Left lung (tissue), 10 donors: ENCODE data around the gene OSGIN1. TPM values are rescaled to one million over a fixed set of nuclear protein-coding genes. Genes with fewer than 3 reads are reported as not detected.
A peak's percentile ranks its signal among the peaks of the same experiment; 100 is the strongest.

Source experiments
- ATAC-seq: fragments of 200-7000 bp; cut with Tn5 transposase; one replicate; pipeline ENCODE4 v1.9.1; 2020; ENCODE audit warnings: moderate library complexity
- DNase-seq, 4 donors: peaks; one replicate each; pipeline ENCODE4 v3.0.0-alpha.2; 2013 to 2020
- H3K27ac ChIP-seq, 2 donors: fragments of 200-600 bp; sonication (generic) in 1 of 2; one replicate each; pipeline versions ENCODE4 v1.5.0 to v1.8.0; 2020 to 2021
- H3K27me3 ChIP-seq, 2 donors: fragments of 200-600 bp; sonication (generic) in 1 of 2; one replicate each; pipeline versions ENCODE4 v1.5.0 to v1.8.0; 2020 to 2021
- H3K36me3 ChIP-seq, 2 donors: fragments of 200-600 bp; sonication (generic) in 1 of 2; one replicate each; pipeline versions ENCODE4 v1.5.0 to v1.8.0; 2020 to 2021
- H3K4me1 ChIP-seq, 2 donors: fragments of 200-600 bp; one replicate each; pipeline ENCODE4 v1.8.0; 2021
- H3K4me3 ChIP-seq, 2 donors: fragments of 200-600 bp; sonication (generic) in 1 of 2; one replicate each; pipeline versions ENCODE4 v1.5.0 to v1.8.0; 2020 to 2021; ENCODE audit warnings: mild to moderate bottlenecking in 1 of 2
- H3K9me3 ChIP-seq, 2 donors: fragments of 200-600 bp; sonication (generic) in 1 of 2; one replicate each; pipeline versions ENCODE4 v1.5.0 to v1.8.0; 2020 to 2021
- CTCF ChIP-seq, 2 donors: fragments of 200-600 bp; sonication (generic) in 1 of 2; IDR thresholded peaks; one replicate each; pipeline versions ENCODE4 v1.5.0 to v1.8.0; 2021; ENCODE audit warnings: antibody characterized with exemption in 2 of 2
- intact Hi-C, 2 donors: fragments of 100-400 bp; cut with DNase I; formaldehyde crosslinking; loops; one replicate each; pipeline versions ENCODE4 v1.11.2 to v1.14.2; 2022
- polyA plus RNA-seq, 6 donors: library from polyadenylated mRNA; unstranded; fragments of 120-200 nt; gene quantifications; one replicate each; pipeline ENCODE4 v1.2.1, GENCODE V29; 2013; ENCODE audit not compliant: insufficient read length in 6 of 6
- total RNA-seq, 2 donors: library from RNA; stranded (reverse); fragmentation: NEBNext Ultra II Directional; extraction: Animal tissue kit (Norgen Biotek cat#: 25700); gene quantifications; one replicate each; pipeline ENCODE4 v1.2.1, GENCODE V29; 2021
- donor health status: DM: no; HTN: yes; CAD: no.
- donor health status: DM: no; HTN: no; CAD: no.

The OSGIN1 gene
- total and polyA plus RNA-seq, 8 donors: 0.47 to 18.0 (median 0.70) TPM

GRCh38 chr16:83926726-83927397 is 26.2 kb upstream of the OSGIN1 start:
- TF ChIP-seq CTCF (IDR thresholded peaks at IDR 0.05): peak; percentile 94 to 96
- Histone ChIP-seq H3K36me3 (peaks cover 0 to 5% of the 10 kb centered on the region in 2 donors), H3K27me3 (no peaks in the 10 kb centered on the region), H3K4me3 (no peak overlapping the region), H3K4me1 (no peaks in the 10 kb centered on the region), H3K27ac (peak overlapping the region; percentile 55 to 67), H3K9me3 (no peaks in the 10 kb centered on the region)
- DNase-seq: peak; percentile 46 to 96 (median 77)
- ATAC-seq: peak; percentile 97
- intact Hi-C loops: no loop called here

GRCh38 chr16:83928341-83929055 is 24.5 kb upstream of the OSGIN1 start:
- H3K27ac ChIP-seq: no peak overlapping the region
- intact Hi-C loops: no loop called here
- peaks cover 0 to 5% of the 10 kb centered on the region in 2 donors for H3K36me3 ChIP-seq
- no peaks in the 10 kb centered on the region for H3K9me3 ChIP-seq
- no peaks in the 10 kb centered on the region for H3K4me1 ChIP-seq
- TF ChIP-seq CTCF (IDR thresholded peaks at IDR 0.05): no peak
- DNase-seq: peak in 1 of 4 donors; percentile 30
- no peaks in the 10 kb centered on the region for H3K27me3 ChIP-seq
- H3K4me3 ChIP-seq: no peak overlapping the region
- no peak for ATAC-seq

GRCh38 chr16:83929811-83930555 is 23.1 kb upstream of the OSGIN1 start:
- ATAC-seq: no peak
- no peaks in the 10 kb centered on the region for H3K4me1 ChIP-seq

GRCh38 chr16:83930730-83931500 is 22.1 kb upstream of the OSGIN1 start:
- no peak overlapping the region for H3K27ac ChIP-seq
- DNase-seq (peak in 1 of 4 donors; percentile 69), ATAC-seq (no peak)
- TF ChIP-seq CTCF (IDR thresholded peaks at IDR 0.05): no peak
- H3K9me3 ChIP-seq: no peaks in the 10 kb centered on the region
- H3K36me3 ChIP-seq: no peaks in the 10 kb centered on the region
- no peak overlapping the region for H3K4me3 ChIP-seq
- no peaks in the 10 kb centered on the region for H3K4me1 ChIP-seq
- intact Hi-C loops: no loop called here
- no peaks in the 10 kb centered on the region for H3K27me3 ChIP-seq

More at GRCh38 chr16:83929811-83930555, 23.1 kb upstream of the OSGIN1 start:
- no peaks in the 10 kb centered on the region for H3K27me3 ChIP-seq
- no peaks in the 10 kb centered on the region for H3K9me3 ChIP-seq
- no peak overlapping the region for H3K27ac ChIP-seq
- no peak overlapping the region for H3K4me3 ChIP-seq
- intact Hi-C loops: no loop called here
- no peaks in the 10 kb centered on the region for H3K36me3 ChIP-seq
- TF ChIP-seq CTCF (IDR thresholded peaks at IDR 0.05): no peak
- DNase-seq: peak in 1 of 4 donors; percentile 55
